Occipital lobe (tissue), 2 donors: ENCODE measurements around the gene APBB2. TPM values are rescaled to one million over a fixed set of nuclear protein-coding genes. Genes with fewer than 3 reads are reported as not detected.
"Not testable (repeated sequence)": the region's sequence is repeated elsewhere in the genome, so short reads cannot be mapped to it uniquely, and the experiment has no call there.

Source experiments
- DNase-seq: peaks from one replicate; lab custom pipeline; 2025; lab: John Stamatoyannopoulos, UW
- total RNA-seq: library from RNA; depleted of rRNA; stranded (reverse); fragments of >200 nt; gene quantifications from one replicate; pipeline ENCODE4 v1.2.3, GENCODE V29; 2014

The APBB2 gene
- total RNA-seq, 1 donor from 2014 or later: 78.5 TPM

- no peak for DNase-seq
Observed at GRCh38 chr4:41025824-41026223, 188.5 kb downstream of the APBB2 start.

- no peak for DNase-seq
Observed at GRCh38 chr4:41024556-41025491, 189.5 kb downstream of the APBB2 start.

GRCh38 chr4:41022116-41022515, 192.2 kb downstream of the APBB2 start:
- DNase-seq: no peak

GRCh38 chr4:41015016-41015675, 199.2 kb downstream of the APBB2 start:
- no peak for DNase-seq

- no peak for DNase-seq
Observed at GRCh38 chr4:41014158-41014557, 200.2 kb downstream of the APBB2 start.

GRCh38 chr4:41013746-41014145, 200.6 kb downstream of the APBB2 start:
- DNase-seq: no peak

- DNase-seq: no peak
Observed at GRCh38 chr4:41012911-41013310, 201.4 kb downstream of the APBB2 start.

- no peak for DNase-seq
Observed at GRCh38 chr4:41012293-41012692, 202.0 kb downstream of the APBB2 start.

- DNase-seq: no peak
Observed at GRCh38 chr4:41009411-41009810, 204.9 kb downstream of the APBB2 start.

GRCh38 chr4:41006141-41006540, 208.2 kb downstream of the APBB2 start:
- no peak for DNase-seq

GRCh38 chr4:41002309-41002708, 212.0 kb downstream of the APBB2 start:
- no peak for DNase-seq

GRCh38 chr4:41000356-41000755, 214.0 kb downstream of the APBB2 start:
- DNase-seq: no peak

- no peak for DNase-seq
Observed at GRCh38 chr4:40998675-40999358, 215.5 kb downstream of the APBB2 start.

GRCh38 chr4:40995850-40996249, 218.5 kb downstream of the APBB2 start:
- DNase-seq: no peak

- DNase-seq: not testable (repeated sequence)
Observed at GRCh38 chr4:40994321-40994720, 220.0 kb downstream of the APBB2 start.

GRCh38 chr4:40993296-40993693, 221.0 kb downstream of the APBB2 start:
- DNase-seq: not testable (repeated sequence)

- no peak for DNase-seq
Observed at GRCh38 chr4:40992472-40993295, 221.7 kb downstream of the APBB2 start.

- DNase-seq: no peak
Observed at GRCh38 chr4:40991908-40992307, 222.4 kb downstream of the APBB2 start.

- DNase-seq: no peak
Observed at GRCh38 chr4:40990899-40991265, 223.5 kb downstream of the APBB2 start.

- DNase-seq: no peak
Observed at GRCh38 chr4:40990236-40990898, 224.0 kb downstream of the APBB2 start.

- DNase-seq: no peak
Observed at GRCh38 chr4:40987151-40987550, 227.2 kb downstream of the APBB2 start.
